Endodermal cell (in vitro differentiated cells): ENCODE measurements around the gene PHRF1. TPM values are rescaled to one million over a fixed set of nuclear protein-coding genes. Genes with fewer than 3 reads are reported as not detected.

Experiments used
- DNase-seq: peaks from one replicate; pipeline ENCODE4 v3.0.0-alpha.2; 2017
- H3K27ac ChIP-seq: 2 replicates; pipeline ENCODE4 v1.5.1; 2013; ENCODE audit warnings: mild to moderate bottlenecking, low read depth, low read length, moderate library complexity
- H3K27me3 ChIP-seq: 2 replicates; pipeline ENCODE4 v1.6.1; 2013; ENCODE audit warnings: mild to moderate bottlenecking, low read length, moderate library complexity; ENCODE audit not compliant: insufficient read depth, control insufficient read depth, poor library complexity, severe bottlenecking
- H3K36me3 ChIP-seq: 2 replicates; pipeline ENCODE4 v1.7.0; 2013; ENCODE audit warnings: mild to moderate bottlenecking, low read length, moderate library complexity; ENCODE audit not compliant: control insufficient read depth, insufficient read depth
- H3K4me1 ChIP-seq: one replicate; pipeline ENCODE4 v1.7.0; 2013; ENCODE audit warnings: low read length; ENCODE audit not compliant: control insufficient read depth, insufficient read depth
- H3K4me3 ChIP-seq: 2 replicates; pipeline ENCODE4 v1.5.1; 2013; ENCODE audit warnings: mild to moderate bottlenecking, low read length, moderate library complexity
- H3K9ac ChIP-seq: 2 replicates; pipeline ENCODE4 v1.6.1; 2013; ENCODE audit warnings: mild to moderate bottlenecking, low read length, moderate library complexity; ENCODE audit not compliant: poor library complexity, severe bottlenecking; ENCODE audit errors: extremely low read depth
- H3K9me3 ChIP-seq: 2 replicates; pipeline ENCODE4 v1.6.1; 2013; ENCODE audit warnings: mild to moderate bottlenecking, low read length, moderate library complexity; ENCODE audit not compliant: control insufficient read depth
- H3K27ac Mint-ChIP-seq: 2 replicates; pipeline ENCODE4 v1.8.0; 2020; ENCODE audit warnings: mixed read lengths
- H3K27me3 Mint-ChIP-seq: 2 replicates; pipeline ENCODE4 v1.8.0; 2021; ENCODE audit warnings: mild to moderate bottlenecking, mixed read lengths; ENCODE audit not compliant: insufficient read depth
- H3K36me3 Mint-ChIP-seq: 2 replicates; pipeline ENCODE4 v1.8.0; 2020; ENCODE audit warnings: low read depth, mixed read lengths
- H3K4me1 Mint-ChIP-seq: 2 replicates; pipeline ENCODE4 v1.8.0; 2020; ENCODE audit warnings: mixed read lengths
- H3K4me3 Mint-ChIP-seq: 2 replicates; pipeline ENCODE4 v1.8.0; 2020; ENCODE audit warnings: mild to moderate bottlenecking, moderate library complexity, mixed read lengths
- H3K9me3 Mint-ChIP-seq: 2 replicates; pipeline ENCODE4 v1.8.0; 2020; ENCODE audit warnings: mild to moderate bottlenecking, mixed read lengths
- CTCF ChIP-seq: fragments of 200-600 bp; sonication (generic); conservative IDR thresholded peaks from 2 replicates; pipeline ENCODE4 v1.5.0; 2021; ENCODE audit warnings: antibody characterized with exemption, mild to moderate bottlenecking
- WGBS, 2 experiments: methylation state at CpG; one replicate each; pipeline versions ENCODE4 v1.1.5 to v1.1.7; 2013; ENCODE audit warnings: missing lambda C conversion rate in 2 of 2, mixed read lengths in 1 of 2; ENCODE audit not compliant: insufficient coverage in 1 of 2, insufficient read length in 1 of 2; 5-methylcytosine and 5-hydroxymethylcytosine counted together
- total RNA-seq, 2 donors: library from RNA; stranded (reverse); fragmentation: NEBNext Ultra II Directional in 1 of 2; extraction: Animal tissue kit (Norgen Biotek cat#: 25700) in 1 of 2; gene quantifications; 2 replicates in 1 of 2; 3 replicates in 1 of 2; pipeline ENCODE4 v1.2.1, GENCODE V29; 2021

Gene PHRF1
- total RNA-seq, 2 donors from 2014 or later, result 43.4 to 48.0 TPM

GRCh38 chr11:528815-529727 is 47.2 kb upstream of the PHRF1 start:
- Mint-ChIP-seq H3K4me3 (no peak overlapping the region), H3K9me3 (peaks cover 2% of the 10 kb centered on the region), H3K27me3 (no peaks in the 10 kb centered on the region), H3K36me3 (peaks cover 10% of the 10 kb centered on the region), H3K4me1 (no peaks in the 10 kb centered on the region), H3K27ac (no peak overlapping the region)
- no peak for TF ChIP-seq CTCF
- no peak overlapping the region for H3K9ac ChIP-seq
- no peaks in the 10 kb centered on the region for H3K27me3 ChIP-seq
- no peak overlapping the region for H3K27ac ChIP-seq
- WGBS, 2 experiments, result 89 to 91% methylated on average over 22 to 29 of the region's 29 CpGs
- DNase-seq, result peak; percentile 44
- H3K4me1 ChIP-seq, result no peaks in the 10 kb centered on the region
- H3K36me3 ChIP-seq, result peaks cover 8% of the 10 kb centered on the region
- H3K4me3 ChIP-seq, result no peak overlapping the region
- no peaks in the 10 kb centered on the region for H3K9me3 ChIP-seq

- TF ChIP-seq CTCF, result no peak
- no peak overlapping the region for H3K27ac Mint-ChIP-seq
- H3K27me3 Mint-ChIP-seq, result no peaks in the 10 kb centered on the region
Observed at GRCh38 chr11:529728-530411, 46.4 kb upstream of the PHRF1 start.

DNA sequence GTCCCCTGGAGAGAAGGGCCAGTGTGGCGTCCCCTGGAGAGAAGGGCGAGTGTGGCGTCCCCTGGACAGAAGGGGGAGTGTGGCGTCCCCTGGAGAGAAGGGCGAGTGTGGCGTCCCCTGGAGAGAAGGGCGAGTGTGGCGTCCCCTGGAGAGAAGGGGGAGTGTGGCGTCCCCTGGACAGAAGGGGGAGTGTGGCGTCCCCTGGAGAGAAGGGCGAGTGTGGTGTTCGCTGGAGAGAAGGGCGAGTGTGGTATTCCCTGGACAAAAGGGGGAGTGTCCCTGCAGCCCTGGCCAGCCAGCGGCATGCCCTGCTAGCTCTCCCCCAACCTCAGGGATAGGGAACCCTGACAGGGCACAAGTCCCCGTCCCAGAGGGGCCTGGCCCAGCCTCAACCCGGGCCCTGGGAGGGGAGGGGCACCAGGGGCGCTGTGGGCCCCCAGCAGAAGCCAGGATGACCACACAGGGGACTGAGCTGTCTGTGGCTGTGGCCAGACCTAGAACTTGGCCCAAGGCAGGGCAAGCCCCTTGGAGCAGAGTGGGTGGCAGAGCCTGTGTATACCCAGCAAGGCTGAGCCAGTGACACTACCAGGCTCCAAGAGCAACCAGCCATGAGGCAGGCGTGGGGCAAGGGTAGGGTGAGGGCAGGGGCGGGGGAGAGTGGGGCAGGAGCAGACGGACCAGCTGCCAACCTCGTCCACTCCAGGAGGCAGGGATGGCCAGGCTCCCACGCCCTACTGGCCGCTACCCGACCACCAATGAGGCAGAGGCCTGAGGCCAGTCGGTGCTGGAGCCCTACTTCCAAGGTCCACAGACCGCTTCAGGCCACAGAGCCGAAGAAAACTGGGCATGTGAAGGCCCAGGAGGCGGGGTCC is 45.1 kb upstream of the PHRF1 start:
- H3K4me3 Mint-ChIP-seq, result no peak overlapping the region
- peaks cover 8% of the 10 kb centered on the region for H3K36me3 ChIP-seq
- H3K36me3 Mint-ChIP-seq, result peaks cover 10% of the 10 kb centered on the region
- H3K9me3 Mint-ChIP-seq, result no peaks in the 10 kb centered on the region
- H3K4me1 Mint-ChIP-seq, result no peaks in the 10 kb centered on the region
- no peak overlapping the region for H3K9ac ChIP-seq
- H3K4me3 ChIP-seq, result no peak overlapping the region
- DNase-seq, result peak; percentile 35
- H3K27me3 Mint-ChIP-seq, result peaks cover 2% of the 10 kb centered on the region
- no peaks in the 10 kb centered on the region for H3K27me3 ChIP-seq
- no peaks in the 10 kb centered on the region for H3K4me1 ChIP-seq
- H3K9me3 ChIP-seq, result no peaks in the 10 kb centered on the region
- no peak overlapping the region for H3K27ac Mint-ChIP-seq
- WGBS, 2 experiments, result 95 to 96% methylated on average over 14 to 28 of the region's 28 CpGs
- H3K27ac ChIP-seq, result peak overlapping the region; percentile 24
- TF ChIP-seq CTCF, result no peak

More at GRCh38 chr11:529728-530411, 46.4 kb upstream of the PHRF1 start:
- no peaks in the 10 kb centered on the region for H3K4me1 ChIP-seq
- H3K9me3 ChIP-seq, result no peaks in the 10 kb centered on the region
- DNase-seq, result no peak
- H3K27me3 ChIP-seq, result no peaks in the 10 kb centered on the region
- 93 to 94% methylated on average over 11 to 18 of the region's 18 CpGs for WGBS, 2 experiments
- H3K27ac ChIP-seq, result no peak overlapping the region
- H3K36me3 ChIP-seq, result peaks cover 8% of the 10 kb centered on the region
- Mint-ChIP-seq H3K9me3 (no peaks in the 10 kb centered on the region), H3K4me1 (no peaks in the 10 kb centered on the region), H3K36me3 (peaks cover 10% of the 10 kb centered on the region), H3K4me3 (no peak overlapping the region)
- no peak overlapping the region for H3K9ac ChIP-seq
- no peak overlapping the region for H3K4me3 ChIP-seq
